Measurements from ENCODE around the gene UPP1. TPM values are rescaled to one million over a fixed set of nuclear protein-coding genes. Genes with fewer than 3 reads are reported as not detected.

The UPP1 gene
- total RNA-seq, 1 donor from 2014 or later, result 16.1 TPM

DNA sequence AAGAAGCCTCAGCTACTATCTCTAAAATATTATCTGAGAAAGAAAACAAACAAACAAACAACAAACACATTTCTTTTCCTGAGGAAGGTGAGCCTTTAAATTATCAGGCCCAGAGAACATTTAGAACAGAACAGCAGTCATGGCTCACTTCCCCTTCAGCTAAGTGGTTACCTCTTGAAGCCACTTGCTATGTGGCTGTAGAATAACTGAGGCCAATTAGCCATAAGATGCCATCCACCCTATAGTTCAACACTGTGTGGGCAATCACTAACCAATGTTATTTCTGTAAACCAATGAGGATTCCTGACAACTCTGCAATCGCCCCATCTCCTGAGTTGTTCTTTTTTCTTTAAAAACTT lies 3.7 kb upstream of the UPP1 start:
- no peak for DNase-seq (ENCODE audit: low spot score)

DNA sequence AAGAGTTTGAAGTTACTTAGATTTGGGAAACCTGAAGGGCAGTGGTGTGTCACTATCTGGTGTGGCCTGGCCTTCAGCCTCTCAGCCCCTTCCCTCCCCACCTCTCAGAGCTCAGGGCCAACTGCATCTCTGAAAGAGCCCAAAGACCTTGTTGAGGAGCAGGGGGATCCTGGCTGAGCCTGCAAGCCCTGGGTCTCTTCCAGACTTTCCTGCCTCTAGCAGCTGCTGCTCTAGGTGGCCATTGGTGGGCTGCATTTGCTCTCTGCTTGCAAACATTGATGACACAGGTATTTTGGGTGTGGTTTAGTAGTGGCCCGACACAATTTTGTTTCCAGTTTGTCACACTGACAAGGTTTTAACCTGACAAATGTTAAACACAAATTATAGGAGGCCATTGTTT lies 3.1 kb upstream of the UPP1 start:
- no peak for DNase-seq (ENCODE audit: low spot score)

DNA sequence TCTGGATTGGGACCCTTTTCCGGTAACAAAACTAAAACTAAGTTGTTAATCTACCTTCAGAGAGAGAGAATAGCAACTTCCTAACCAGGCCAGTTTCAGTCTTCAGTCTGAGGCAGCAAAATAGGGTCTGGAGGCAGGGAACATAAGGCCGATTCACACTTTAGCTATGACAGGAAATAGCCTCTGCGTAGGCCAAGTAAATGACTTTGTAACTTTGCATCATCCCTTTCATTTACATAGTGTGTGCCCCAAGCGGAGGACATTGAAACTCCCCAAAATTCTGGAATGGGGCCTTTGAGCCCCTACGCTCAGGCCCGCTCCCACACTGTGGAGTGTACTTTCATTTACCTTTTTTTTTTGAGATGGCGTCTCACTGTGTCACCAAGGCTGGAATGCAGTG lies 1.7 kb upstream of the UPP1 start:
- DNase-seq (ENCODE audit: low spot score), result no peak

DNA sequence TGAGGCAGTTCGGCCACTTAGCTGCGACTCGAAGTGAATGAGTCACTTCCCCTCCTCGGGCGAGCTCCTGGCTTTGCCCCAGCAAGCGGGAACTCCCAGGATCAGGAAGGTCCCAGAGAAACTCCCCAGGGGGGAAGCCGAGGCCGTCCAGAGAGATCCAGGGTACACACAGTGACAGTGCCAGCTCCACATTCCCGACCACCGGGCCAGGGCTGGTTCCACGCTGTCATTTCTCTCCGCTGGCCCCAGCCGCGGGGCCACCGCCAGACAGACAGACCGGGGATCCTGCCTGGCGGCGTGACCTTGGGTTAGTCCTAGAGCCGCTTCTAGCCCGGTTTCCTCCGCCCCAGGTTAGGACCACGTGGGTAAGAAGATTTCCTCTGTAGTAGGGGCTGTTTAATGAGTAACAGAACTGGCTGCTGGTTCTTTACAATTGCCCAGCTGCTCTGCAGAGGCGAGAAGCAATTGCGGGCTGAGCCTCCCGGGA lies 463 bp upstream of the UPP1 start:
- DNase-seq (ENCODE audit: low spot score), result peak; percentile 89

DNA sequence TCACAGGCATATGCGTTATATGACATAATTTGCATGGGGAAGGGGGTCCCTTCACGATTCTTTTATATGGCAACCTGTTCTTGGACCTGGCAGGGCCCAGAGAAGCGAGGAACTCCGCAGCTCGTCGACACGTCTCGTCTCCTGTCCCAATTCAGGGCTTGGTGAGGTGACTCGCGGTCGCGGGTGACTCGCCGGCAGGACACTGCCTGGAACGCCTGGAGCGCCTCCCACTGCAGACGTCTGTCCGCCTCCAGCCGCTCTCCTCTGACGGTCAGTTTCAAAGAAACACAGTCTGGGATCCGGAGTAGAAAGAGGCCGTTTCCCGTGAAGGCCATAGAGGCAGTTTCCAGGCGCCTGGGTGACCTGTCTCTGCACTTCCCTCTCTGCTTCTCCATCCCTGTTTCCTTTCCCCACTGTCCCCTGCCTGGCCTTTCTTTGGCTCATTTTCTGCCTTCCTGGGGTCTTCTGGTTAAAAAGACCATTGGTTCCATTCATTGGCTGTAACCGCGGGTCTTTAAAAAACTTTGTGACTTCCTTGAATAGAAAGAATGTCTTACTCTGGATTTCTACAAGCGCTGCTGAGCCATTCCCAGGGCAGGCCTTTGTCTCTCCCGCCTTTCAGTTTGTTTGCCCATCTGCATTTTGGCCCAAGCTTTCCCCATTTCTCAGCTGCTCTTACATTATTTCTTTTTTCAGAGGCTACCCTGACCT lies 1.2 kb downstream of the UPP1 start:
- DNase-seq (ENCODE audit: low spot score), result peak; percentile 27

DNA sequence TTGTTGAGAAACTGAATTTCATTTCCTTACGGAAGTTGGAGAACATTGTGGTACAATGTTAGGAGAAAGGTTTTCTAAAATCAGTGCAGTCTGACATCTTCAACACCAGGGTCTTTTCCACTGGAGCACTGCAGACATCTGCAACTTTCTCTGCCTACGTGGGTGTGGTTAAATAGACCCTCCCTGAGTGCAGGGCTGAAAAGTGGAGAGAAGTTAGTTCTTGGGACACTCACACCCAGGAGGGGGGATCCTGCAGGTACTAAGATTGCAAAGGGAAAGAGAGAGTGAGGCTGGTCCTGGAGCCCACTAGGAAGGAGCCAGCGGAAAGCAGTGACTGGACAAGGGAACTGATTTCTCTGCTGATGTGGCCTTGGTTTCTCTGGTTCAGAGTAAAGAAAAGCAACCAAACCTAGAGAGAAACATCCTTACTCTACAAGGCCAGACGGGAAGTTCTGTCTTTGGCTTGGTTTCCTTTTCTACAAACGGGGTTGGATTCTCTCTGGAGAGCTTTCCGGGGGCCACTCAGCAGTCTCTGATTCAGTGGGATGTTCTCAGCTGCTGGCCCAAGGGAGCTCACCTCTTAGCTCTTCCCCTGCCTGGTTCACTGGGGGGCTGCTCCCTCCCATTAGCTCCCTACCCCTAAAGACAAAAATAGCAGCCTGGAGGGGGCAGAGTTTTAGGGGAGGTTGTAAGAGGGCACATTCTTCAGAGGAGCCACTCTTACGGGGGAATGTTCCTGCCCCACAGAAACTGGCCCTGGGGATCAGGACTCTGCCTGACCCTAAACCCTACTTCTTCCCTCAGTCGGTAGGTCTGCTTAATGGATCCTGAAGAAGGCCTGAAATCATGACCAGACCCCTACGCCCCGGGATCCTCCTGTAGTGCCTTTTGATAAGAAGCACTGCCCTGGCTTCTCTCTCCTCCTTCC lies 2.7 kb downstream of the UPP1 start:
- no peak for DNase-seq (ENCODE audit: low spot score)

DNA sequence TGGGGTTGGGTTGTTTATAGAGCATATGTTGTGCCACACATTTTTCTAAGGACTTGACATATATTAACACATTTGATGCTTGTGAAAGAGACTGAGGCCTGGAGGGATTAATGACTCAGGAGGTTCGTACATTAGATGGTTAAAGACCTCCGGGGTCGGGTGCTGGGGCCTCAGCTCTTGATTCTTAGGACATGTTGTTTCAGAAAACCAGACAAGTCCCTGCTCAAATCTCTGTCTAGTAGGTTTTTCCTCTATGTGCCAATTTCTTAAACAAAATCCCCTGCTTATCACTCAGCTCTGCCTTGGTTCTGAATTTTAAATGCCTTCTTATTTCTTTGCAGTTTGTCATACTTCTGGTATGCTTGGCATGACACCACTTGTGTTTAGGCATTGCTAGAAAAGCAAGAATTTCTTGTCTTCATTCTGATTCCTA lies 5.8 kb downstream of the UPP1 start:
- DNase-seq (ENCODE audit: low spot score), result peak; percentile 85

DNA sequence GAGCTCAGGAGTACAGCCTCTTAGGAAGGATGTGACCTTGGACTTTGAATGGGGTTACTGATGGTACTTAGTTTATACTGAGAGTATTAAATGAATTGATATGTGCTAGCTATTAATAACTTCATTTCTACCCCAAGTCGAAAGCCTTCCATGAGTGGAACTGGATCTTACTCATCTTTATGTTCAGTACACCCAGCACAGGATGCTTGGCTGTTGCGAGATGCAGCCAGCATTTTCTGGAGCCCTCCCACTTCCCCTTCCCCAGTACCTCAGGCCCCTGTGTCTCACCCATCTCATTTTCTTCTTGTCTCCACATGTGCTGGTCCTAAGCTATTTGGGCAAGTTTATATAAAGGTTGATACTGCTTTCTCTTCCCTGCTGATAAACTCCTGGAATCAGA lies 7.2 kb downstream of the UPP1 start:
- DNase-seq (ENCODE audit: low spot score), result no peak

DNA sequence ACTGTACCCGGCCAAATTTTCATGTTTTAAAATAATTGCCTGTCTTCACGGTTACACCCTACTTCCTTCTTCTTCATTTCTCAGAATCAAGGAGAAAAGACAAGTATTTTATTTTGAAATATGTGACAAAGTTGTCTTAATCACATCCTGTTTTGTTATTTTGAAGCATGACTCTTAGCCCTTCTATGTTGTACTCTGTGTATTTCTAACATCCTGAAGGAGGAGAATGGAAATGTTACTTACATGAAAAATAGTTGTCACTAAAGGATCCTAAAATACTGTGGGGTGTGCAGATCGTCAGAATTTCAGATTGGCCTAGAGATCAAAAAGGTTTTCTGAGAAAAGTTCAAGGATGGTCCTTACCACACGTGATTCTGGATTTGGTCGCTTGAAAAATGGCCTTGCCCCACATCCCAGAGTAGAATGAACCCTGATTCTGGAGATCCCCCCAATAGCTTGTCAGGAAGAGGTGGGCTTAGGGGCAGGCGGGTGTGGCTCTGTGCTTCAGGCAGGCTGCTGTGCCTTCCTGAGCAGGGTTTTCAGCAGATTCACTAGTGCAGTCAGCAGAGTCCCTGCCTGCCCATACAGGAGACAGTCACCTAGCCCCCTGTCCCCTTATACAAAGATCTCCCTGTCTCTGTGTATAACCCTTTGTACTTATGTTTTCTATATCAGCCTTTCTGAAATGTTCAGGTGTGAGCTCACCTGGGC lies 8.6 kb downstream of the UPP1 start:
- no peak for DNase-seq (ENCODE audit: low spot score)

DNA sequence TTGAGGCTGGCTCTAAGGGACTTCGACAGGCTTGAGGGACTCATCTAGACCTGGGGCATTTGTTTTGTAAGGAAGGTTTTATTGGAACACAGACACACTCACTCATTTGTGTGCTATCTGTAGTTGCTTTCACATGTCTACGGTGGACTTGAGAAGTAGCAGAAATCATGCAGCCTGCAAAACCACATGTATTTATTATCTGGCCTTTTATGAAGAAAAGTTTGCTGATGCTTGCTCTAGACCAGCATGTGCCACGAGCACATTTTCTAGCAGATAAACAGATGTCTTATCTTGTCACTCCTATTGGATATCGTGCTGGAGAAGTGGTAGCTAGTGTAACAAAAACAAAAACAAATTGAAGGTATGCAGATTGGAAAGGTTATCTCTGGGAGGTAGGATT lies 9.8 kb downstream of the UPP1 start:
- DNase-seq (ENCODE audit: low spot score), result peak; percentile 55

DNA sequence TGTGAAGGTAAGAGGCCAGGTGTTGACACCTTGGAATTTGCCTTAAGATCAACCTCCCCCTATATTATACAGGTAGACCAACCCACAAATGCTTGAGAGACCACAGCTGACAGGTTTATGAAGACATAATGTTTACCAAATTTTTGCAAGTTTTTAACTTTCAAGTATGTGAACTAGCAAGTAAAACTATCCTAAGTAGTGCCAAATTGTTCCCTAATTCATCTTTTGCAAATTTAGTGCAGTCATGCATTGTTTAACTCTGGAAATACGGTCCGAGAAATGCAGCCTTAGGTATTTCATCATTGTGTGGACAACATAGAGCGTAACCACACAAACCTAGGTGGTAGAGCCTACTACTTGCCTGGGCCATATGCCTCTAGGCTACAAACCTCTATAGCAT lies 10.7 kb downstream of the UPP1 start:
- DNase-seq (ENCODE audit: low spot score), result no peak

DNA sequence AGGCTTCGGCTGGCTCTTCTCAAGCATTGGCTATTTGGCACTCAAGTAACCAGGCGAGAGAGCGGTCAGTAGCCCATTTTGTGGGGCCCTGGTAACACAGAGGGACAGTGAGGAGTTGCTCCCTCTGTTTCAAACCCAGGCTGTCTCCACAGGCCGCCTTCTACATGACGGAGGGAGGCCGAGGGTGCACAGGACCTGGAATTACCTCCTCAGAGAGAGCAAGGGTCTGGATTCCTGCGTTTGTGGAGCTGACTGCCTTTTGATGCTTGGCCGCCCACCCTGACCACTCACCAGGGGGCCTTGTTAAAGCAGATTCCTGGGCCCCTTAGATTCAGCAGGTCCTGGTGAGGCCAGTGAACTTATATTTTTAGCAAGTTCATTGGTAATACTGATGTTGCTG lies 12.3 kb downstream of the UPP1 start:
- DNase-seq (ENCODE audit: low spot score), result no peak

DNA sequence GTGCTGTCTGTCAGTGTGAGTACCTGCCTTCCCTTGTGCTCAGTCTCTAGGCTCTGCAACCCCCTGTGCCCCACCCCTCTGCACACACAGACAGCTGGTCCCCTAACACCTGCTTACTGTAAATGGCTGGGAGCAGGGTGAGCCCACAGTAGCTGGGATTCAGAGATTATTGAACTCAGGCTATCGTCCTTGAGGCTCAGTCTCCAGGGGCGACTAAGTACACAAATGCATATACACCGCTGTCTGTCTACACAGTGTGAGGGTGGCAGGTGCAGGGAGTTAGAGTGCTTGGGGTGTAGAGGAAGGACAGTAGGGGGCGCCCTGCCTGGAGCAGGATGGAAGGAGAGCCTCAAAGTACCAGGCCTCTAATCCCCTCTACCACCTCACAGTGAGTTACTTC lies 12.9 kb downstream of the UPP1 start:
- DNase-seq (ENCODE audit: low spot score), result no peak

DNA sequence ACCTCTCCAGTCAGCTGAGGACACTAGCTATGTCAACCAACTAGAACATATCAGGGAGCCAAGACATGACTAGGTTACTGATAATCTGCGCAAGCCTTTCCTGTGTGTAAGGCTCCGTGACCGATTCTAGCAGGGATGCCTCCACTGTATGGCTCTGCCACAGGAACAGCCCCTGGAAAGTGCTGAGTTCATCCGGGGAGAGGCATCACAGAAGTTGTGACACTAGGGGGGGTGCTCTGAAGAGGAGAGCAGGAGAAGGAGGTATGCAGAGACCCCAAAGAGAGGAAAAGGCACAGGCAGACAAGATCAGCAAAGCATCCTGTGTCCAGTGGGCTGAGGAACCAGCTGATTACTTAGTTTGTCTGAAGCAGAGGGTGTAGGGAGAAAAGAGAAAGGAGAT lies 13.5 kb downstream of the UPP1 start:
- DNase-seq (ENCODE audit: low spot score), result no peak

DNA sequence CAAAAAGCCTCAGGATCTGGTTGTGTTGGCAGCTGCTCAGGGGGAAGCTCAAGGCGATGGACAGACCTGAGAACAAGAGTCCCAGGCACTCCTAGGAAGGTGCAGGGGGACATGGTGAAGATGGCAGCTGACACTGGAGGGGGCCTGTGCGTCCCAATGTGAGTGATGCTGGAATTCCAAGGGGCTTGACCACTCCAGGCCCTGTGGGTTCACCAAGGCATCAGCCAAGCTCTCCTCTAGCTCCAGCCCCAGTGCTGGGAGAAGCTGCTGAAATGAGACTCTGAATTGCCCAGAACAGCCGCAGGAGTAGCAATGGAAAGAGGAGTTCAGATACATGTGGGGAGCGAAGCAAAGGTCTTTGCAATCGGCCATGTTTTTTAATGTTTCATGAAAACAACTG lies 16.0 kb downstream of the UPP1 start:
- no peak for DNase-seq (ENCODE audit: low spot score)

DNA sequence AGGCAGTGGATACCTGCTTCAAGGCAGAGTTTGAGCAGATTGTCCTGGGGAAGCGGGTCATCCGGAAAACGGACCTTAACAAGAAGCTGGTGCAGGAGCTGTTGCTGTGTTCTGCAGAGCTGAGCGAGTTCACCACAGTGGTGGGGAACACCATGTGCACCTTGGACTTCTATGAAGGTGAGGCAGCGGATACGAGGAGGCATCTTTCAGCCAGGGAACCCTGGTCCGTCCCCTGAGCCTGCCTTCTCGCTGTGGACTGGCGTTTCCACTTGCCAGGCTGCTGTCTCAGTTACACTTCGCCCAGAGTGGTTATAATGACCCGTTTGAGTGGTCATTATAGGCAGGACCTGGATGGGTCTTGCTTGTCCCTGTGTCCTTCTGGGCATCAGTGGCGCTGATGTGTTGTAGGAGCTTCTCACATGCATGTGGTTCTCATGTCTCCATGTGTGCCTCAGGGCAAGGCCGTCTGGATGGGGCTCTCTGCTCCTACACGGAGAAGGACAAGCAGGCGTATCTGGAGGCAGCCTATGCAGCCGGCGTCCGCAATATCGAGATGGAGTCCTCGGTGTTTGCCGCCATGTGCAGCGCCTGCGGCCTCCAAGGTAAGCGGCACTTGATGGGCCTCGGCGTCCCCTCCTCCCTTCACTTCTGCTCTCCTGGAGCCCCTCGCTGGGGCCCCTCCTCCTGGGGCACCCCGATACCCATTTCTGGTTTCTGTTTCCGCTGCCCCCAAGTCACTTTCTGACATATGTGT lies 18.0 kb downstream of the UPP1 start:
- no peak for DNase-seq (ENCODE audit: low spot score)

DNA sequence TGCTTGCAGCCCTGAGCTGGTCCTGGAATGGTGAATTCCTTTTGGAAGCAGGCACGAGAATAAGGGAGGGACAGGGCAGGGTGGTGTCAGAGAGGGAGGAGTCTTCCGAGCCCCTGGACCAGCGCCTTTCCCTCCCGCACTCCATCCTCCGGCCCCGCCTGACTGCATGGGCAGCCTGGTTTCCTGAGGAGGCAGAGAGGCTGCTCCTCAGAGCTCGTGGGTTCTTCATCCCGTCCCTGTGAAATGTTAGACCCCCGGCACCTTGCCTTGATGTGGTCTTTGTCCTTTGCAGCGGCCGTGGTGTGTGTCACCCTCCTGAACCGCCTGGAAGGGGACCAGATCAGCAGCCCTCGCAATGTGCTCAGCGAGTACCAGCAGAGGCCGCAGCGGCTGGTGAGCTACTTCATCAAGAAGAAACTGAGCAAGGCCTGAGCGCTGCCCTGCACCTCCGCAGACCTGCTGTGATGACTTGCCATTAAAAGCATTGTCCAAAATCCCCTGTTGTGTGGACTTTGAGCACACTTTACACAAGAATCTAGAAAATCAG lies 18.9 kb downstream of the UPP1 start:
- DNase-seq (ENCODE audit: low spot score), result no peak

DNA sequence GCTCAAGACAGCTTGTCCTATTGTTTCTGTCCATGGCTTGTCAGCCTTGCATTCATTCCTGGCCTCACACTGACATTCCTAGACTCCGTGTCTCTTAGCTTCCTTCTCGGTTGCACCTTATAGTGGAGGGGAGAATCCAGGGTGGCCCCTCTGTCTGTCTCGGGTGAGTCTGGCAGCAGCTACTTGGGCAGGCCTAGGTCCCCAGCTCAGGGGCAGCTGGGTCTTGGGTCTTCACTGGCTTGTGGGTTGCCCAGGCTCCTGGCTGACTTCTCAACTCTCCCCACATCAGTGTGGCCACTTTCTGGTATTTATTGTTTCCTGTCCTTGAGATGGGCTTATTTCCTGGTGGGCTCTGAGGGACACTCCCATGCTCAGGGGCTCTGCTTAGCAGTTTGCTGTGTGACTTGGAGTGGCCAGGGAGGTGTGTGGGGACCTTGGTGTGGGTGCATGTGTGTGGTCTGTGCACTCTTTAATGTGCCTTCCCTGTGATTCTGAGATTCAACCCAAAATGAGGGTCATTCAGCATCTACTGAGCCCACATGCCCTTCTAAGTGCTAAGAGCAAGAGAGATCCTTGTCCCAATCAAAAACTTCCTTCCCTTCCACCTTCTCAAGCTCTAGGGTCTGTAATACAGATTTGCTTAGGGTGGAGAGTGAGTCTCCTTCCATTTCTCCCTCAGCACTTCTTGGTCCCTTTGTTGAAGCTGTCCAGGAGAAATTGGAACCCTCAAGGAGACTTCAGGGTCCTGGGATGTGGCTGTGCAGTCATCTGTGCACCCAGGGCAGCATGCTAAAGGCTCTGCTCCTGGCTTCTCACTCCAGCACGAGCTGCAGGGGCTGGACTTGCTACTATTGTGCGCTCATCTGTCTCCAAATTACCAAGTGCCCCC lies 20.1 kb downstream of the UPP1 start:
- no peak for DNase-seq (ENCODE audit: low spot score)

DNA sequence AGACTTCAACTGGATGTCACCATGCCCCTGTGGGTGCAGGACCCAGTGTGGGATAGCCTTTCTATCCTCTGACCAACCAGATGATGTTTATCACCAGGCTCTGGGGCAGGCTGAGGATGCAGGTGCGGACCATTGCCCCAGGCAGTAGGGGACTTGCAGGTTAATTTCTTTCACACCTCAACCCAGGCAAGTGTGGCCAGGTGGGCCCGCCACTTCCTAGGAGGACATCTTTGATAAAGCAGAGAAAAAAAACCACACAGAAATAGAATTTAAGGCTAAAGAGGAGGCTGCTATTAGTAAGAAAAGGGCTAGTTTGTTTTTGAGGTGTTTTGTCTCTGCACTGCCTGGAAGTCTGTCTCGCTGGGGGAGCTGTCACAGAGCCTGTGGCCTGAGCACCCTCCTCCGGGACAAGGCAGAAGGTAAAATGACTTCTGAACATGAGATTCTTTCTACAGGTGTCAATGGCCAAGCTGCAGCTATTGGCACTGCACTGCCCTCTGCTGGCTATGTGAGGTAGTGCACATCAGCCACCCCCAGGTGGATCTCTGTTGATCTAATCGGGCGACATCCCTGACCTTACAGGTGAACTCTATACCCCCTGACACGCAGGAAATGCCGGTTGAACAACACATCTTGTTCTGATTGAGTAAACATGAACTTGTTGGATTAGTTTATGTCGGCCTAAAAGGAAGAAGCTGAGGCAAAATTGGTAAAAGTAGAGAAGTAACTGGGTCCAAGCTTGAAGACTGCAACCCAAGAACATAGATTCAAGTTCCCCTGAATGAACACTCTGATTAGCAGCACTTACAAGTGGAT lies 21.0 kb downstream of the UPP1 start:
- peak; percentile 59 for DNase-seq (ENCODE audit: low spot score)
